Endothelial cell of umbilical vein (primary cell): ENCODE data around the gene IPPK. TPM values are rescaled to one million over a fixed set of nuclear protein-coding genes. Genes with fewer than 3 reads are reported as not detected.

Source experiments
- BruUV-seq: library from RNA; stranded (reverse); fragments of 400-500 nt; replicated peaks from 2 replicates; lab custom pipeline; 2021; lab: Mats Ljungman, UMichigan
- CTCF ChIA-PET: fragments of 300-600, 350-600 bp; sonication (Branson Sonifier 250); formaldehyde crosslinking; loops from one replicate; lab custom pipeline; 2021; ENCODE audit warnings: antibody characterized with exemption, inconsistent platforms; lab: Charles Lee
- POLR2A ChIA-PET: fragments of 300-600, 350-600 bp; sonication (Branson Sonifier 250); formaldehyde crosslinking; loops from one replicate; lab custom pipeline; 2021; ENCODE audit warnings: antibody characterized with exemption, inconsistent platforms; lab: Charles Lee
- DNase-seq: peaks from one replicate; pipeline ENCODE4 v3.0.0-alpha.2; 2011; ENCODE audit warnings: low read depth, low spot score
- FAIRE-seq: peaks from 2 replicates; lab custom pipeline; 2011; peaks lifted over from hg19 to GRCh38; lab: Jason Lieb, UNC
- H2AFZ ChIP-seq: 2 replicates; pipeline ENCODE4 v1.6.0; 2012; ENCODE audit warnings: low read depth, low read length, control low read depth, inconsistent platforms
- H3K27ac ChIP-seq: 2 replicates; pipeline ENCODE4 v1.5.1; 2011; ENCODE audit warnings: low read depth, mild to moderate bottlenecking, control low read depth, low read length, moderate library complexity; ENCODE audit not compliant: insufficient read depth
- H3K27me3 ChIP-seq, 2 experiments: 2 replicates each; pipeline versions ENCODE4 v1.6.0 to v1.6.1; 2011; ENCODE audit warnings: low read length in 2 of 2, mixed read lengths in 1 of 2; ENCODE audit not compliant: control insufficient read depth in 2 of 2, insufficient read depth in 2 of 2
- H3K36me3 ChIP-seq, 2 experiments: 2 replicates in 1 of 2; 3 replicates in 1 of 2; pipeline ENCODE4 v1.5.1; 2011; ENCODE audit warnings: low read length in 2 of 2, mild to moderate bottlenecking in 1 of 2, moderate library complexity in 1 of 2; ENCODE audit not compliant: control insufficient read depth in 2 of 2, insufficient read depth in 2 of 2; ENCODE audit errors: extremely low read depth in 1 of 2
- H3K4me1 ChIP-seq: 3 replicates; pipeline ENCODE4 v1.5.1; 2011; ENCODE audit warnings: mild to moderate bottlenecking, low read length; ENCODE audit not compliant: control insufficient read depth, insufficient read depth; ENCODE audit errors: extremely low read depth
- H3K4me2 ChIP-seq: 2 replicates; pipeline ENCODE4 v1.6.1; 2011; ENCODE audit warnings: low read length, control low read depth, mixed read lengths; ENCODE audit not compliant: insufficient read depth
- H3K4me3 ChIP-seq, 3 experiments: fragments of 200-600 bp in 1 of 3; sonication (generic), shearing (Covaris generic) in 1 of 3; replicated peaks in 1 of 3; 2 replicates each; pipeline ENCODE4 v1.5.1; 2011 to 2016; ENCODE audit warnings: control low read depth in 3 of 3, low read length in 3 of 3, mild to moderate bottlenecking in 2 of 3, inconsistent platforms in 1 of 3, low read depth in 1 of 3, moderate library complexity in 1 of 3; ENCODE audit not compliant: insufficient read depth in 1 of 3
- H3K79me2 ChIP-seq: 2 replicates; pipeline ENCODE4 v1.6.0; 2012; ENCODE audit warnings: low read length, inconsistent platforms; ENCODE audit not compliant: control insufficient read depth, insufficient read depth
- H3K9ac ChIP-seq: replicated peaks from 2 replicates; pipeline ENCODE3; 2011; ENCODE audit warnings: low read length, control low read depth; ENCODE audit not compliant: insufficient read depth; ENCODE audit errors: extremely low read depth
- H3K9me1 ChIP-seq: replicated peaks from 3 replicates; pipeline ENCODE4 v1.6.0; 2011; ENCODE audit warnings: mild to moderate bottlenecking, low read length; ENCODE audit not compliant: control insufficient read depth, insufficient read depth; ENCODE audit errors: extremely low read depth
- H3K9me3 ChIP-seq: replicated peaks from 2 replicates; pipeline ENCODE4 v1.5.1; 2012; ENCODE audit warnings: low read length, inconsistent platforms; ENCODE audit not compliant: control insufficient read depth, insufficient read depth
- H4K20me1 ChIP-seq: replicated peaks from 2 replicates; pipeline ENCODE3; 2011; ENCODE audit warnings: mild to moderate bottlenecking, low read length; ENCODE audit not compliant: control insufficient read depth, insufficient read depth; ENCODE audit errors: extremely low read depth
- CTCF ChIP-seq, 2 donors: IDR thresholded peaks; 1 replicate in 1 of 2; 2 replicates in 1 of 2; pipeline ENCODE4 v1.5.1; 2011; ENCODE audit warnings: low read length in 2 of 2, mild to moderate bottlenecking in 2 of 2, moderate library complexity in 2 of 2, control low read depth in 1 of 2, inconsistent platforms in 1 of 2, low read depth in 1 of 2; ENCODE audit not compliant: insufficient read depth in 1 of 2; ENCODE audit errors: extremely low read depth in 1 of 2
- EZH2 ChIP-seq: IDR thresholded peaks from 2 replicates; pipeline ENCODE4 v1.6.1; 2012; ENCODE audit warnings: borderline replicate concordance, low read depth, mild to moderate bottlenecking, moderate library complexity, low read length, inconsistent platforms; ENCODE audit not compliant: severe bottlenecking
- FOS ChIP-seq: IDR thresholded peaks from 2 replicates; pipeline ENCODE4 v1.6.1; 2011; ENCODE audit warnings: mild to moderate bottlenecking, low read length, moderate library complexity, borderline replicate concordance; ENCODE audit not compliant: insufficient read depth
- GATA2 ChIP-seq: IDR thresholded peaks from 2 replicates; pipeline ENCODE4 v1.7.0; 2011; ENCODE audit warnings: low read depth, mild to moderate bottlenecking, moderate library complexity, mixed read lengths, low read length; ENCODE audit not compliant: insufficient read length, insufficient read depth
- JUN ChIP-seq: IDR thresholded peaks from 2 replicates; pipeline ENCODE4 v1.6.1; 2011; ENCODE audit warnings: borderline replicate concordance, low read depth; ENCODE audit not compliant: insufficient read length, insufficient read depth
- MYC ChIP-seq: IDR thresholded peaks from one replicate; pipeline ENCODE4 v1.6.1; 2011; ENCODE audit warnings: mild to moderate bottlenecking, low read depth, low read length
- POLR2A ChIP-seq: IDR thresholded peaks from 2 replicates; pipeline ENCODE4 v1.6.1; 2012; ENCODE audit warnings: low read depth, mild to moderate bottlenecking, control low read depth, low read length
- POLR2AphosphoS5 ChIP-seq: IDR thresholded peaks from 2 replicates; pipeline ENCODE4 v1.6.1; 2012; ENCODE audit warnings: low read depth, mild to moderate bottlenecking, control low read depth, low read length, moderate library complexity; ENCODE audit not compliant: insufficient read depth
- dilution Hi-C: fragments of 300-500 bp; cut with MboI; formaldehyde crosslinking; loops from one replicate; pipeline ENCODE4 v1.15.0; 2019; ENCODE audit warnings: low sequenced_read_pairs; ENCODE audit not compliant: extremely low pct_ligation_motif_present
- intact Hi-C: fragments of 100-400 bp; cut with micrococcal nuclease; formaldehyde crosslinking; loops from one replicate; pipeline ENCODE4 v1.10.0; 2022
- polyA plus RNA-seq, 4 experiments: library from polyadenylated mRNA; depleted of rRNA in 3 of 4; stranded (reverse) in 3 of 4; unstranded in 1 of 4; fragments of >200 nt; gene quantifications; 2 replicates each; pipeline versions ENCODE4 v1.2.1 to v1.2.3, GENCODE V29; 2011 to 2012; ENCODE audit warnings: missing spikeins in 1 of 4
- total RNA-seq: library from RNA; stranded (reverse); gene quantifications from 2 replicates; pipeline ENCODE4 v1.2.3, GENCODE V29; 2021
- TF ChIP-seq, protein P1 (sequence below): IDR thresholded peaks from 2 replicates; pipeline ENCODE4 v1.6.1; 2011; ENCODE audit not compliant: insufficient read depth, insufficient read length

The IPPK gene
- total and polyA plus RNA-seq, 2 donors (not counting 3 experiments of a cell fraction or from before 2014, with no cell fraction given), result 14.0 to 28.0 TPM

- peaks cover 8% of the 10 kb centered on the region for H3K4me1 ChIP-seq
- DNase-seq (no peak), FAIRE-seq (no peak)
- CTCF ChIA-PET, result interaction anchor here (1.0 to 1.4 kb wide), 5 partner anchors 10 to 327 kb away, joined by 3 to 6 read pairs (median 5); partner anchors contain the start of gene IPPK
- H3K79me2 ChIP-seq, result peaks cover 48% of the 10 kb centered on the region
- dilution Hi-C loops, result no loop called here
- H2AFZ ChIP-seq, result no peak overlapping the region
- peaks cover 14 to 19% of the 10 kb centered on the region in 2 experiments for H3K36me3 ChIP-seq
- intact Hi-C loops, result no loop called here
- H3K9me1 ChIP-seq, result no peaks in the 10 kb centered on the region
- BruUV-seq, result no TSS peak
- H3K9me3 ChIP-seq, result no peaks in the 10 kb centered on the region
- H3K4me2 ChIP-seq, result no peak overlapping the region
- POLR2A ChIA-PET, result no interaction called here
- H3K27ac ChIP-seq, result peak overlapping the region; percentile 85
- H3K4me3 ChIP-seq, result no peak overlapping the region
- H4K20me1 ChIP-seq, result no peaks in the 10 kb centered on the region
- no peaks in the 10 kb centered on the region for H3K27me3 ChIP-seq
- TF ChIP-seq POLR2AphosphoS5 (no peak), EZH2 (no peak), CTCF (IDR thresholded peaks at IDR 0.05; ENCODE audit: extremely low read depth in 1 of 2, insufficient read depth in 1 of 2, low read depth in 1 of 2, low read length in 2 of 2) (no peak), MYC (no peak), JUN (no peak), GATA2 (no peak), POLR2A (no peak), FOS (no peak)
- TF ChIP-seq, protein P1, sequence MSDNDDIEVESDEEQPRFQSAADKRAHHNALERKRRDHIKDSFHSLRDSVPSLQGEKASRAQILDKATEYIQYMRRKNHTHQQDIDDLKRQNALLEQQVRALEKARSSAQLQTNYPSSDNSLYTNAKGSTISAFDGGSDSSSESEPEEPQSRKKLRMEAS, result no peak
- H3K9ac ChIP-seq, result no peak overlapping the region
Observed at GRCh38 chr9:92654481-92655301, 15.2 kb downstream of the IPPK start.
